WTC11 (cell line): ENCODE results near the gene SETX. TPM values are rescaled to one million over a fixed set of nuclear protein-coding genes. Genes with fewer than 3 reads are reported as not detected.

Experiments used
- ATAC-seq: fragments of 200-7000 bp; cut with Tn5 transposase; 2 replicates; pipeline ENCODE4 v1.10.0; 2021; ENCODE audit warnings: mild to moderate bottlenecking, moderate library complexity
- CTCF ChIA-PET: fragments of 300-600 bp; sonication (Branson Sonifier 250); formaldehyde crosslinking; loops from one replicate; lab custom pipeline; 2021; ENCODE audit warnings: antibody characterized with exemption; lab: Charles Lee
- POLR2A ChIA-PET: fragments of 350-600 bp; sonication (Branson Sonifier 250); formaldehyde crosslinking; loops from one replicate; lab custom pipeline; 2021; ENCODE audit warnings: antibody characterized with exemption; lab: Charles Lee
- DNase-seq: peaks from one replicate; pipeline ENCODE4 v3.0.0; 2021; ENCODE audit warnings: low spot score
- H3K27ac Mint-ChIP-seq: 2 replicates; pipeline ENCODE4 v1.8.0; 2021; ENCODE audit warnings: mixed read lengths
- H3K27me3 Mint-ChIP-seq: 2 replicates; pipeline ENCODE4 v1.8.0; 2021; ENCODE audit warnings: low read depth, mild to moderate bottlenecking, moderate library complexity, mixed read lengths
- H3K36me3 Mint-ChIP-seq: 2 replicates; pipeline ENCODE4 v1.8.0; 2021; ENCODE audit warnings: mixed read lengths
- H3K4me1 Mint-ChIP-seq: 2 replicates; pipeline ENCODE4 v1.8.0; 2022; ENCODE audit warnings: mixed read lengths
- H3K4me3 Mint-ChIP-seq: 2 replicates; pipeline ENCODE4 v1.8.0; 2021; ENCODE audit warnings: mild to moderate bottlenecking, moderate library complexity, mixed read lengths
- H3K9me3 Mint-ChIP-seq: 2 replicates; pipeline ENCODE4 v1.8.0; 2021; ENCODE audit warnings: mixed read lengths
- ATF2 ChIP-seq: sonication (generic); formaldehyde crosslinking; IDR thresholded peaks from 2 replicates; pipeline ENCODE4 v1.8.1; 2022; ENCODE audit warnings: low read depth, missing genetic modification reagents, borderline replicate concordance
- CBFB ChIP-seq: sonication (generic); formaldehyde crosslinking; IDR thresholded peaks from 2 replicates; pipeline ENCODE4 v1.8.1; 2022; ENCODE audit warnings: mild to moderate bottlenecking, low read depth, missing genetic modification reagents
- ELF4 ChIP-seq: sonication (generic); formaldehyde crosslinking; IDR thresholded peaks from 2 replicates; pipeline ENCODE4 v1.8.1; 2022; ENCODE audit warnings: low read depth, mild to moderate bottlenecking, moderate library complexity, missing genetic modification reagents
- EMX1 ChIP-seq: fragments of 250-450 bp; sonication (Bioruptor Pico); IDR thresholded peaks from 2 replicates; pipeline ENCODE4 v1.8.0; 2021; ENCODE audit warnings: mild to moderate bottlenecking
- ESRRA ChIP-seq: sonication (generic); formaldehyde crosslinking; IDR thresholded peaks from 2 replicates; pipeline ENCODE4 v1.8.1; 2022; ENCODE audit warnings: mild to moderate bottlenecking, missing genetic modification reagents, borderline replicate concordance
- FOXK1 ChIP-seq: sonication (generic); formaldehyde crosslinking; IDR thresholded peaks from 2 replicates; pipeline ENCODE4 v1.8.0; 2022; ENCODE audit warnings: mild to moderate bottlenecking, moderate library complexity, missing genetic modification reagents
- IRF1 ChIP-seq: sonication (generic); formaldehyde crosslinking; IDR thresholded peaks from 2 replicates; pipeline ENCODE4 v1.8.0; 2023; ENCODE audit warnings: missing genetic modification reagents
- JUN ChIP-seq: sonication (generic); formaldehyde crosslinking; IDR thresholded peaks from 2 replicates; pipeline ENCODE4 v1.8.0; 2023; ENCODE audit warnings: mild to moderate bottlenecking, missing genetic modification reagents
- NFYB ChIP-seq: sonication (generic); formaldehyde crosslinking; conservative IDR thresholded peaks from 2 replicates; pipeline ENCODE4 v1.8.0; 2022; ENCODE audit warnings: low read depth, missing genetic modification reagents
- NR1H2 ChIP-seq: sonication (generic); formaldehyde crosslinking; IDR thresholded peaks from 2 replicates; pipeline ENCODE4 v1.9.0; 2021; ENCODE audit warnings: mild to moderate bottlenecking, moderate library complexity, missing genetic modification reagents
- NR2C2 ChIP-seq: sonication (generic); formaldehyde crosslinking; IDR thresholded peaks from 2 replicates; pipeline ENCODE4 v1.8.0; 2022; ENCODE audit warnings: mild to moderate bottlenecking, missing genetic modification reagents
- PRDM15 ChIP-seq: sonication (generic); formaldehyde crosslinking; IDR thresholded peaks from 2 replicates; pipeline ENCODE4 v1.8.0; 2022; ENCODE audit warnings: missing genetic modification reagents
- PRRX2 ChIP-seq: fragments of 250-450 bp; sonication (Bioruptor Pico); IDR thresholded peaks from 2 replicates; pipeline ENCODE4 v1.8.0; 2021; ENCODE audit warnings: mild to moderate bottlenecking
- SMAD4 ChIP-seq: sonication (generic); formaldehyde crosslinking; IDR thresholded peaks from 2 replicates; pipeline ENCODE4 v1.8.0; 2022; ENCODE audit warnings: mild to moderate bottlenecking, missing genetic modification reagents
- SP1 ChIP-seq: sonication (generic); formaldehyde crosslinking; conservative IDR thresholded peaks from 2 replicates; pipeline ENCODE4 v1.8.1; 2022; ENCODE audit warnings: missing genetic modification reagents
- TP53 ChIP-seq: sonication (generic); formaldehyde crosslinking; IDR thresholded peaks from 2 replicates; pipeline ENCODE4 v1.8.1; 2023; ENCODE audit warnings: mild to moderate bottlenecking, missing genetic modification reagents
- ZBTB21 ChIP-seq: sonication (generic); formaldehyde crosslinking; IDR thresholded peaks from 2 replicates; pipeline ENCODE4 v1.8.1; 2023; ENCODE audit warnings: mild to moderate bottlenecking, missing genetic modification reagents, borderline replicate concordance
- ZNF121 ChIP-seq: sonication (generic); formaldehyde crosslinking; IDR thresholded peaks from 2 replicates; pipeline ENCODE4 v1.8.0; 2023; ENCODE audit warnings: missing genetic modification reagents
- ZNF219 ChIP-seq: sonication (generic); formaldehyde crosslinking; IDR thresholded peaks from 2 replicates; pipeline ENCODE4 v1.8.0; 2023; ENCODE audit warnings: missing genetic modification reagents, mild to moderate bottlenecking, borderline replicate concordance
- ZNF416 ChIP-seq: fragments of 250-450 bp; sonication (Bioruptor Pico); IDR thresholded peaks from 2 replicates; pipeline ENCODE4 v1.9.0; 2021; ENCODE audit warnings: mild to moderate bottlenecking, inconsistent platforms
- ZSCAN18 ChIP-seq: fragments of 250-450 bp; sonication (Bioruptor Pico); IDR thresholded peaks from 2 replicates; pipeline ENCODE4 v2.1.2; 2022; ENCODE audit warnings: mild to moderate bottlenecking, moderate library complexity
- total RNA-seq: library from RNA; stranded (reverse); gene quantifications from 3 replicates; pipeline ENCODE4 v1.2.3, GENCODE V29; 2021
- TF ChIP-seq, protein P1 (sequence below): fragments of 200-600 bp; IDR thresholded peaks from 2 replicates; pipeline ENCODE4 v1.8.0; 2022; ENCODE audit warnings: antibody characterized with exemption
- TF ChIP-seq, protein P2 (sequence below): sonication (generic); formaldehyde crosslinking; IDR thresholded peaks from 2 replicates; pipeline ENCODE4 v1.8.1; 2022; ENCODE audit warnings: missing genetic modification reagents, borderline replicate concordance
- TF ChIP-seq, protein P3 (sequence below): sonication (generic); formaldehyde crosslinking; IDR thresholded peaks from 2 replicates; pipeline ENCODE4 v1.8.1; 2022; ENCODE audit warnings: mild to moderate bottlenecking, missing genetic modification reagents, moderate library complexity, borderline replicate concordance

SETX gene
- total RNA-seq, 1 experiment from 2014 or later: 30.1 TPM

- TF ChIP-seq ZBTB21 (CRISPR knock-in tag) (no peak), ZNF121 (CRISPR knock-in tag) (no peak), ELF4 (no peak), ATF2 (no peak), FOXK1 (CRISPR knock-in tag) (no peak), SP1 (no peak)
These were observed 61.6 kb downstream of the SETX start (continued) for GRCh38 chr9:132293145-132293721.

- H3K9me3 Mint-ChIP-seq: no peaks in the 10 kb centered on the region
- no peak overlapping the region for H3K4me3 Mint-ChIP-seq
- H3K27me3 Mint-ChIP-seq: no peaks in the 10 kb centered on the region
- no peak for ATAC-seq
- H3K4me1 Mint-ChIP-seq: no peaks in the 10 kb centered on the region
- TF ChIP-seq ATF2: no peak
- TF ChIP-seq, protein P1, sequence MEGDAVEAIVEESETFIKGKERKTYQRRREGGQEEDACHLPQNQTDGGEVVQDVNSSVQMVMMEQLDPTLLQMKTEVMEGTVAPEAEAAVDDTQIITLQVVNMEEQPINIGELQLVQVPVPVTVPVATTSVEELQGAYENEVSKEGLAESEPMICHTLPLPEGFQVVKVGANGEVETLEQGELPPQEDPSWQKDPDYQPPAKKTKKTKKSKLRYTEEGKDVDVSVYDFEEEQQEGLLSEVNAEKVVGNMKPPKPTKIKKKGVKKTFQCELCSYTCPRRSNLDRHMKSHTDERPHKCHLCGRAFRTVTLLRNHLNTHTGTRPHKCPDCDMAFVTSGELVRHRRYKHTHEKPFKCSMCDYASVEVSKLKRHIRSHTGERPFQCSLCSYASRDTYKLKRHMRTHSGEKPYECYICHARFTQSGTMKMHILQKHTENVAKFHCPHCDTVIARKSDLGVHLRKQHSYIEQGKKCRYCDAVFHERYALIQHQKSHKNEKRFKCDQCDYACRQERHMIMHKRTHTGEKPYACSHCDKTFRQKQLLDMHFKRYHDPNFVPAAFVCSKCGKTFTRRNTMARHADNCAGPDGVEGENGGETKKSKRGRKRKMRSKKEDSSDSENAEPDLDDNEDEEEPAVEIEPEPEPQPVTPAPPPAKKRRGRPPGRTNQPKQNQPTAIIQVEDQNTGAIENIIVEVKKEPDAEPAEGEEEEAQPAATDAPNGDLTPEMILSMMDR: no peak
- TF ChIP-seq JUN (CRISPR knock-in tag): no peak
- no peak for TF ChIP-seq ZSCAN18 (CRISPR knock-in tag)
- TF ChIP-seq, protein P2, sequence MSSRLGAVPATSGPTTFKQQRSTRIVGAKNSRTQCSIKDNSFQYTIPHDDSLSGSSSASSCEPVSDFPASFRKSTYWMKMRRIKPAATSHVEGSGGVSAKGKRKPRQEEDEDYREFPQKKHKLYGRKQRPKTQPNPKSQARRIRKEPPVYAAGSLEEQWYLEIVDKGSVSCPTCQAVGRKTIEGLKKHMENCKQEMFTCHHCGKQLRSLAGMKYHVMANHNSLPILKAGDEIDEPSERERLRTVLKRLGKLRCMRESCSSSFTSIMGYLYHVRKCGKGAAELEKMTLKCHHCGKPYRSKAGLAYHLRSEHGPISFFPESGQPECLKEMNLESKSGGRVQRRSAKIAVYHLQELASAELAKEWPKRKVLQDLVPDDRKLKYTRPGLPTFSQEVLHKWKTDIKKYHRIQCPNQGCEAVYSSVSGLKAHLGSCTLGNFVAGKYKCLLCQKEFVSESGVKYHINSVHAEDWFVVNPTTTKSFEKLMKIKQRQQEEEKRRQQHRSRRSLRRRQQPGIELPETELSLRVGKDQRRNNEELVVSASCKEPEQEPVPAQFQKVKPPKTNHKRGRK: no peak
- TF ChIP-seq NFYB: no peak
- TF ChIP-seq ZNF219 (CRISPR knock-in tag): no peak
- TF ChIP-seq CBFB: no peak
- no peak for TF ChIP-seq PRDM15 (CRISPR knock-in tag)
- TF ChIP-seq EMX1 (CRISPR knock-in tag): no peak
- no peak for TF ChIP-seq ESRRA (CRISPR knock-in tag)
- no peak for TF ChIP-seq SMAD4 (CRISPR knock-in tag)
- TF ChIP-seq PRRX2 (CRISPR knock-in tag): no peak
- TF ChIP-seq ZNF416 (CRISPR knock-in tag): no peak
- no peak for TF ChIP-seq NR1H2 (CRISPR knock-in tag)
- TF ChIP-seq, protein P3, sequence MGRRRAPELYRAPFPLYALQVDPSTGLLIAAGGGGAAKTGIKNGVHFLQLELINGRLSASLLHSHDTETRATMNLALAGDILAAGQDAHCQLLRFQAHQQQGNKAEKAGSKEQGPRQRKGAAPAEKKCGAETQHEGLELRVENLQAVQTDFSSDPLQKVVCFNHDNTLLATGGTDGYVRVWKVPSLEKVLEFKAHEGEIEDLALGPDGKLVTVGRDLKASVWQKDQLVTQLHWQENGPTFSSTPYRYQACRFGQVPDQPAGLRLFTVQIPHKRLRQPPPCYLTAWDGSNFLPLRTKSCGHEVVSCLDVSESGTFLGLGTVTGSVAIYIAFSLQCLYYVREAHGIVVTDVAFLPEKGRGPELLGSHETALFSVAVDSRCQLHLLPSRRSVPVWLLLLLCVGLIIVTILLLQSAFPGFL: no peak
- no peak for TF ChIP-seq TP53 (CRISPR knock-in tag)
- TF ChIP-seq NR2C2 (CRISPR knock-in tag): no peak
- no peak for TF ChIP-seq IRF1
- H3K36me3 Mint-ChIP-seq: peaks cover 27% of the 10 kb centered on the region
- POLR2A ChIA-PET: no interaction called here
- no peak for DNase-seq
- no peak overlapping the region; the same call in 1 of the 2 replicates for H3K27ac Mint-ChIP-seq
- CTCF ChIA-PET: interaction anchor here (1.8 kb wide), 1 partner anchor 30 kb away, joined by 5 read pairs; no protein-coding TSS in a partner anchor
These were observed 65.8 kb downstream of the SETX start for GRCh38 chr9:132288966-132289365.
